GM21528 (cell line): ENCODE data around the gene MAST2.
"Not testable (repeated sequence)": the region's sequence is repeated elsewhere in the genome, so short reads cannot be mapped to it uniquely, and the experiment has no call there.

Experiments
- ATAC-seq: cut with Tn5 transposase; IDR thresholded peaks from one replicate; pipeline ENCODE4 v1.9.1; 2021; ENCODE audit warnings: mild to moderate bottlenecking, moderate library complexity; ENCODE audit not compliant: unreplicated experiment, low FRiP score

MAST2 gene

GRCh38 chr1:45809761-45810160, 6.3 kb downstream of the MAST2 start:
- ATAC-seq, result no peak

DNA sequence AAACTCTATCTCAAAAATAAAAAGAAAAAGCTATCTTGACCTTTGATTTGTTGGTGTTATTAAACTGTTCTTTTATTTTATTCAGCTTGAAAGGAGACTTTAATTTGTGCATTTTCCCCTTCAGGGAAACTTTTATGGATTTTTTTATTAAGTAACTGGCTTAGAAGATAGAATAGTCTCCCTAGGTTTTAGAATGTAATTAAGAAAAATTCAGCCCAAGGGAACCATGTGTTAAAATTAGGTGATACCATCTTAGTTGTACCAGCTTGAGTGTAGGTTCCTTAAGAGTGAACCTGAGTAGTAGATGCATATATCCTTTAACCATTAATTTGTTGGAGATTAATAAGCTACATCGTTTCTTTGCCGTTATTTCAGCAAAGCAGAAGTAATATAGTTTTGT, 11.4 kb downstream of the MAST2 start:
- no peak for ATAC-seq

DNA sequence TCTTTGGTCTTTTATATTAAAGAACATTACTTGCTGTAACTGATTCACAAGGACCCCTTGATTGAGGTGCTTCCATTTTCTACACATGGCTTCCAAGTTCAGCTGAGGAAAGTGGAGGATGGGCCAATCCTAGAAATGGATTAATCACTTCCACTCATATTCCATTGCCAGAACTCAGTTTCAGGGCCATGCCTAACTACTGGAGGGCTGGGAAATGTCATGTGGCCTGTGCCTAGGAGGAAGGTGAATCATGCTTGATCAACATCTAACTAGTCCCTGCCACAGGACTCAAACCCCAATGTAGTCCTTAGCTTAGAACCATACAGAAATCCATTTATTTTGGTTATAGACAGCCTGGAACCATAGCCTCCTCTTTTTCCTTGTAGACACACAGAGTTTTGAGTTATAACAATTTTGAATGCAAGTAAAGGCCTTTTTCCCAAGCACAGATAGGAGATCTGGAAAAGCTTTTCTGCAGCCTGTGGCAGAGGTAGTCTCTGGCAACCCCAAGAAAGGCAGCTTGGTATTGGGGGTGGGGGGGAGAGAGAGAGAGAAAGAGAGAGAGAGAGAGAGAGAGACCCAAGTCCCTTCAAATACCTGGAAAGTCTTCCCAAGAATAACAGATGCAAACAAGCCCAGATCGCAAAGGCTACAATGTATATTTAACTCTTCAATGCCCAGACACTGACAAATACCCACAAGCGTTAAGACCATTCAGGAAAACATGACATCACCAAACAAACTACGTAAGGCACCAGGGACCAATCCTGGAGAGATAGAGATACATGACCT, 12.5 kb downstream of the MAST2 start:
- no peak for ATAC-seq

DNA sequence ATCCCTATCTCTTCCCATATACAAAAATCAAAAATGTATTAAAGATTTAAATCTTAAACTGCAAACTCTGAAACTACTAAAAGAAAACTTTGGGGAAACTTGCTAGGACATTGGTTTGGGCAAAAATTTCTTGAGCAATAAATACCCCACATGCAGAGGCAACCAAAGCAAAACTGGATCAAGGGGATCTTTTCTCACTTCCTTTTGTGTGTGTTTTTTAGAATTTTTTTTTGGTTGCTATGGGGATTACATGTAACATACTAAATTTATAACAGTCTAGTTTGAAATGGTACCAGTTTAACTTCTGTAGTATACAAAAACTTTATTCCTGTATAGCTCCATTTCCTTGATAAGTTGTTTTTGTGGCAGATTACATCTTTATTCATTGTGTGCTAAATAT, 16.8 kb downstream of the MAST2 start:
- no peak for ATAC-seq

GRCh38 chr1:45820788-45821187, 17.4 kb downstream of the MAST2 start:
- ATAC-seq, result no peak

DNA sequence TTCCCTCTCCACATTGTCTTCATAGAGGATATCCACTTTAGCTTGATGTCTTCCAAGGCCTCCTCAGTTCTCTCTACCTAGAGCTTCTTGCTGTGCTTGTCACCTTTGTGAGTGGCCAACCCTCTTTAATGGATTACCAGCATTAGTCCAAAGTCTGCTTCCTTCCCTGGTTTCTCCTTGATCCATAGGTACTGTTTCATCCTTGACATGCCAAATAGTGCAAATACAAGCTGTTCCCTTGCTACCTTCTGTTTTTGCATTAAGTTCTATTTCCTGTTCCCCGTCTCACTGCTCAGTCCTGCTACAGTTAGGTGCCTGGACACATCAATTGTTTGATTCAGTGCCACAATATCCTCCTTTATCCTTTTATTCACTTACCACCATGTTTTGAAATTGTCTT, 19.2 kb downstream of the MAST2 start:
- no peak for ATAC-seq

- ATAC-seq, result no peak
These were observed 21.2 kb downstream of the MAST2 start for GRCh38 chr1:45824607-45825006.

- ATAC-seq, result no peak
These were observed 23.8 kb downstream of the MAST2 start for GRCh38 chr1:45827256-45827655.

GRCh38 chr1:45828841-45829240, 25.4 kb downstream of the MAST2 start:
- no peak for ATAC-seq

GRCh38 chr1:45833361-45833760, 29.9 kb downstream of the MAST2 start:
- no peak for ATAC-seq

DNA sequence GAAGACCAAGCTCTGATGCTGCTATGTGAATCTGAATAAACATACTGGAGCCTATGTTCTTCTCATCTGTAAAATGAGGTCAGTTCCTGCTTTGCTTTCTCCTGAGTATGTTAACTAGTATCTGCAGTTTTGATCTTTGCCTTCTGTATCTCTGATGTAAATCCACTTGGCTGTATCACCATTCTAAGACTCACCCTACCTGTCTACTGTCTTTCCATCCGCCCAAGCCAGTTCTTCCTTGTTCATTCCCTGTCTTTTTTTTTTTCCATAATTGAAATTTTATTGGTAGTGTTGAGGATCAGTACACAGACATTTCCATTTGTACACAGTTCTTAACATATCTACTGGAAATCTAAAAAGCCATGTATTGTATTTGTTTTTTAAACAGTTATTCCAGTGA, 31.3 kb downstream of the MAST2 start:
- no peak for ATAC-seq

- no peak for ATAC-seq
These were observed 33.0 kb downstream of the MAST2 start for GRCh38 chr1:45836451-45836850.

DNA sequence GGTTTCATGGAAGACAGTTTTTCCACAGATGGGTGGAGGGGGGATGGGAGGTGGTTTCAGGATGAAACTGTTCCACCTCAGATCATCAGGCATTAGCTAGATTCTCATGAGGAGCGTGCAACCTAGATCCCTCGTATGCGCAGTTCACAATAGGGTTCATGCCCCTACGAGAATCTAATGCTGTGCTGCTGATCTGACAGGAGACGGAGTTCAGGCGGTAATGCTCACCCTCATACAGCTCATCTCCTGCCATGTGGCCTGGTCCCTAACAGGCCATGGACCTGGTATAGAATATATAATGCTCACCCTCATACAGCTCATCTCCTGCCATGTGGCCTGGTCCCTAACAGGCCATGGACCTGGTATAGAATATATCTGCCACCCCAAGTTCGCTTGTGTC, 33.4 kb downstream of the MAST2 start:
- ATAC-seq, result not testable (repeated sequence)

DNA sequence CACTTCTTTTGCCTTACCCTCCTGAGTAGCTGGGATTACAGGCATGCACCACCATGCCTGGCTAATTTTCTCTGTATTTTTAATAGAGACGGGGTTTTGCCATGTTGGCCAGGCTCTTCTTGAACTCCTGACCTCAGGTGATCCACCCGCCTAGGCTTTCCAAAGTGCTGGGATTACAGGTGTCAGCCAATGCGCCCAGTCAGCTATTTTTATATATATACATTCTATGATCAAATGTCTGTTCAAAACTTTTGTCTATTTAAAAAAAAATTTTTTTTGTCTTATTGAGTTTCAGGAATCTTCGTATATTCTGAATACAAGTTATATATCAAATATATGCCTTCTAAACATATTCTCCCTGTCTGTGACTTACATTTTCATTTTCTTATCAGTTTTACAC, 34.9 kb downstream of the MAST2 start:
- not testable (repeated sequence) for ATAC-seq

GRCh38 chr1:45840704-45841103, 37.3 kb downstream of the MAST2 start:
- no peak for ATAC-seq

- ATAC-seq, result no peak
These were observed 39.4 kb downstream of the MAST2 start for GRCh38 chr1:45842786-45843185.

DNA sequence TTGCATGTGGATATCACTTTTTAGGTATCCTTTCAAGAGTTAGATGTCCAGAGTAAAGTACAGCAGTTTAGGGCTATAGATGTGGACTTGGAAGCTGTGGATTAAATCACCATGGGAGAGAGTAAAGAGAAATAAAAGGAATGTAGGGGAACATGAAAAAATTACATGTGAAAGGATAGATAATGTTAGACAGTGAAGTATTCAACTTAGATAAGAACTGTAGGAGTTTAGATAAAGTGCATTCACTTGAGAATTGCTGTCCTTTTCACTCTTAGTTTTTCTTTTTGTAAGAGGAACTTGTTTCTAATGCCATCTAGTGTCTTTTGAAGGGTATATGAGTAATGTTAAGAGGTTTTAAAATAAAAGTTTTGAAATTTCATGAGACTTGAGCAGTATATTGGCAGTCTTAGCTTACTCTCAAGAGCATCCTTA, 40.1 kb downstream of the MAST2 start:
- no peak for ATAC-seq

DNA sequence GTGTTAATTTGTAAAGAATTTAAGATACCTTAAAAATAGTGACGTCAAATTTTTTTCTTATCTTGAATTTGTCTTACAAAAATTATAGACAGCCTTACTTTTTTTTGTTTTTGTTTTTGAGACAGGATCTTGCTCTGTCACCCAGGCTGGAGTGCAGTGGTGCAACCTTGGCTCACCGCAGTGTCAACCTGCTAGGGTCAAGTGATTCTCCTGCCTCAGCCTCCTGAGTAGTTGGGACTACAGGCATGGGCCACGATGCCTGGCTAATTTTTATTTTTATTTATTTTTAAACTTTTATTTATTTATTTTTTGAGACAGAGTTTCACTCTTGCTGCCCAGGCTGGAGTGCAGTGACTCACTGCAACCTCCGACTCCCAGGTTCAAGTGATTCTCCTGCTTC, 40.6 kb downstream of the MAST2 start:
- ATAC-seq, result not testable (repeated sequence)

- no peak for ATAC-seq
These were observed 43.5 kb downstream of the MAST2 start for GRCh38 chr1:45846931-45847330.

DNA sequence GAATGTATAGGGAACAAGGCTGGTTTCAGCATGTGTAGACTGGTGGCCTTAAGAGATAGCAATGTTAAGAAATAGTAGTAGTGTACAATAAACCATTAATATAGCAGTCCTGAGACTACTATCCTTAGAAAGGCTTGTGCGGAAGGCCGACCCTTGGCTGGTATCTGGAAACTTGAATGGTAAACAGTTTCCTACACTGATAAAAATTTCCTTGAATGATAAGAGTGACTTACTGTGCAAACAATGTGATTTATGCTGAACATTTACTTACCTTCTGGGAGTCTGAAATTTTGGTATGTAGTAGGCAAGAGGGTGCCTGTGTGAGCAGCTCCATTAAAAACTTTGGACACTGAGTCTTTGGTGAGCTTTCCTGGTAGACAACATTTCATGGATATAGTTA, 44.7 kb downstream of the MAST2 start:
- no peak for ATAC-seq

GRCh38 chr1:45848714-45849113, 45.3 kb downstream of the MAST2 start:
- no peak for ATAC-seq

GRCh38 chr1:45850017-45850416, 46.6 kb downstream of the MAST2 start:
- no peak for ATAC-seq

DNA sequence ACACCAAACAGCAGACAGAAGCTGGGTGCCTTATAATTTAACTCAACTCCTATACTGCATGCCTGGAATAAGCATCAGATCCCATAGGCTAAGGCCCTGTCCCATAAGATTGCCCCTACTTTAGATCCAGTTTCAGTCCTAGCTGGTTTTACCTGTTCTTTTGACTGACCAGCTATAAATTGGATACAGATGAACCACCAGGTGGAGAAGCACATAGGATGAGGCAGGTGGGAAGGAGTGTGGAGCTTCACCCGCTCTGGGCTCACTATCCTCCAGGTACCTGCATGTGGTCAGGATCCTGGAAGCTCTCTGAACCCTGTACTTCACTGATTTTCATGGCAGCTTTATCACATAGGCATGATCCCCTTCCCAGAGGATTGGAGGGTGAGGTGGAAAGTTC, 51.3 kb downstream of the MAST2 start:
- ATAC-seq, result no peak
